ENCODE results near the gene CPN2. TPM values are rescaled to one million over a fixed set of nuclear protein-coding genes. Genes with fewer than 3 reads are reported as not detected.

The CPN2 gene
- total and polyA plus RNA-seq, 2 of the 13 experiments (the other 11 are each of a cell fraction or from before 2014, with no cell fraction given), result 26.7 to 27.7 TPM

DNA sequence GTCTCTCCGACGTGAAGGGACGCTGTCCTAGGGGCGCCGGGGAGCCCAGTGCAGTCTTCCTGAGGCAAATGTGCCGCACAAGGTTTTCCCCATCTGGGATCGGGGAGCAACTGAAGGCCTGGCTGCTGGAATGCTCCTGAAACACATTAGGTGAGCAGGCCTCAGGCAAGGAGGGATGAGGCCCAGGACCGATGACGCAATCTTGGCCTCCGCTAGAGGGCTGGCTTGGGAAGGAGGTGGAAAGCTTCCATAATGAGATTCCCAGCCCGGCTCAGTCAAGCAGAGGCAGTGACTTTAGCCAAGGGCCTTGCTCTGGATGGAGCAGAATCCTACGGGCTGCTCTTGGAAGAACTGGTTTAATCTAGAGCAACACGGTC, 50.8 kb downstream of the CPN2 start (continued):
- TF ChIP-seq, protein P1, sequence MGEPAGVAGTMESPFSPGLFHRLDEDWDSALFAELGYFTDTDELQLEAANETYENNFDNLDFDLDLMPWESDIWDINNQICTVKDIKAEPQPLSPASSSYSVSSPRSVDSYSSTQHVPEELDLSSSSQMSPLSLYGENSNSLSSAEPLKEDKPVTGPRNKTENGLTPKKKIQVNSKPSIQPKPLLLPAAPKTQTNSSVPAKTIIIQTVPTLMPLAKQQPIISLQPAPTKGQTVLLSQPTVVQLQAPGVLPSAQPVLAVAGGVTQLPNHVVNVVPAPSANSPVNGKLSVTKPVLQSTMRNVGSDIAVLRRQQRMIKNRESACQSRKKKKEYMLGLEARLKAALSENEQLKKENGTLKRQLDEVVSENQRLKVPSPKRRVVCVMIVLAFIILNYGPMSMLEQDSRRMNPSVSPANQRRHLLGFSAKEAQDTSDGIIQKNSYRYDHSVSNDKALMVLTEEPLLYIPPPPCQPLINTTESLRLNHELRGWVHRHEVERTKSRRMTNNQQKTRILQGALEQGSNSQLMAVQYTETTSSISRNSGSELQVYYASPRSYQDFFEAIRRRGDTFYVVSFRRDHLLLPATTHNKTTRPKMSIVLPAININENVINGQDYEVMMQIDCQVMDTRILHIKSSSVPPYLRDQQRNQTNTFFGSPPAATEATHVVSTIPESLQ (CRISPR knock-in tag; conservative IDR thresholded peaks at IDR 0.05), result no peak
- TF ChIP-seq USF2 (IDR thresholded peaks at IDR 0.05; ENCODE audit: low read depth, low read length) (no peak), USF2 (CRISPR knock-in tag; IDR thresholded peaks at IDR 0.05; ENCODE audit: borderline replicate concordance) (no peak), TCF7 (IDR thresholded peaks at IDR 0.05; ENCODE audit: low read depth) (no peak), ZNF609 (CRISPR knock-in tag; IDR thresholded peaks at IDR 0.05; ENCODE audit: borderline replicate concordance) (0 out of 2 replicates have a peak, but pooled peaks have one; percentile 22), HINFP (CRISPR knock-in tag; IDR thresholded peaks at IDR 0.05; ENCODE audit: low read depth) (no peak), HOXA5 (CRISPR knock-in tag; IDR thresholded peaks at IDR 0.05) (0 out of 2 replicates have a peak, but pooled peaks have one; percentile 42), ZNF12 (CRISPR knock-in tag; IDR thresholded peaks at IDR 0.05) (peak; percentile 47; the same call in 1 of the 2 replicates), ZFP91 (CRISPR knock-in tag; IDR thresholded peaks at IDR 0.05; ENCODE audit: borderline replicate concordance) (0 out of 2 replicates have a peak, but pooled peaks have one; percentile 16)
- TF ChIP-seq, protein P2, sequence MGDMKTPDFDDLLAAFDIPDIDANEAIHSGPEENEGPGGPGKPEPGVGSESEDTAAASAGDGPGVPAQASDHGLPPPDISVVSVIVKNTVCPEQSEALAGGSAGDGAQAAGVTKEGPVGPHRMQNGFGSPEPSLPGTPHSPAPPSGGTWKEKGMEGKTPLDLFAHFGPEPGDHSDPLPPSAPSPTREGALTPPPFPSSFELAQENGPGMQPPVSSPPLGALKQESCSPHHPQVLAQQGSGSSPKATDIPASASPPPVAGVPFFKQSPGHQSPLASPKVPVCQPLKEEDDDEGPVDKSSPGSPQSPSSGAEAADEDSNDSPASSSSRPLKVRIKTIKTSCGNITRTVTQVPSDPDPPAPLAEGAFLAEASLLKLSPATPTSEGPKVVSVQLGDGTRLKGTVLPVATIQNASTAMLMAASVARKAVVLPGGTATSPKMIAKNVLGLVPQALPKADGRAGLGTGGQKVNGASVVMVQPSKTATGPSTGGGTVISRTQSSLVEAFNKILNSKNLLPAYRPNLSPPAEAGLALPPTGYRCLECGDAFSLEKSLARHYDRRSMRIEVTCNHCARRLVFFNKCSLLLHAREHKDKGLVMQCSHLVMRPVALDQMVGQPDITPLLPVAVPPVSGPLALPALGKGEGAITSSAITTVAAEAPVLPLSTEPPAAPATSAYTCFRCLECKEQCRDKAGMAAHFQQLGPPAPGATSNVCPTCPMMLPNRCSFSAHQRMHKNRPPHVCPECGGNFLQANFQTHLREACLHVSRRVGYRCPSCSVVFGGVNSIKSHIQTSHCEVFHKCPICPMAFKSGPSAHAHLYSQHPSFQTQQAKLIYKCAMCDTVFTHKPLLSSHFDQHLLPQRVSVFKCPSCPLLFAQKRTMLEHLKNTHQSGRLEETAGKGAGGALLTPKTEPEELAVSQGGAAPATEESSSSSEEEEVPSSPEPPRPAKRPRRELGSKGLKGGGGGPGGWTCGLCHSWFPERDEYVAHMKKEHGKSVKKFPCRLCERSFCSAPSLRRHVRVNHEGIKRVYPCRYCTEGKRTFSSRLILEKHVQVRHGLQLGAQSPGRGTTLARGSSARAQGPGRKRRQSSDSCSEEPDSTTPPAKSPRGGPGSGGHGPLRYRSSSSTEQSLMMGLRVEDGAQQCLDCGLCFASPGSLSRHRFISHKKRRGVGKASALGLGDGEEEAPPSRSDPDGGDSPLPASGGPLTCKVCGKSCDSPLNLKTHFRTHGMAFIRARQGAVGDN (CRISPR knock-in tag; IDR thresholded peaks at IDR 0.05), result peak; percentile 51
